ENCODE results near the gene ESYT2. TPM values are rescaled to one million over a fixed set of nuclear protein-coding genes. Genes with fewer than 3 reads are reported as not detected.

The ESYT2 gene
- total and polyA plus RNA-seq, 9 of the 15 experiments (the other 6 are each of a cell fraction or from before 2014, with no cell fraction given): 5.8 to 86.9 (median 64.7) TPM

DNA sequence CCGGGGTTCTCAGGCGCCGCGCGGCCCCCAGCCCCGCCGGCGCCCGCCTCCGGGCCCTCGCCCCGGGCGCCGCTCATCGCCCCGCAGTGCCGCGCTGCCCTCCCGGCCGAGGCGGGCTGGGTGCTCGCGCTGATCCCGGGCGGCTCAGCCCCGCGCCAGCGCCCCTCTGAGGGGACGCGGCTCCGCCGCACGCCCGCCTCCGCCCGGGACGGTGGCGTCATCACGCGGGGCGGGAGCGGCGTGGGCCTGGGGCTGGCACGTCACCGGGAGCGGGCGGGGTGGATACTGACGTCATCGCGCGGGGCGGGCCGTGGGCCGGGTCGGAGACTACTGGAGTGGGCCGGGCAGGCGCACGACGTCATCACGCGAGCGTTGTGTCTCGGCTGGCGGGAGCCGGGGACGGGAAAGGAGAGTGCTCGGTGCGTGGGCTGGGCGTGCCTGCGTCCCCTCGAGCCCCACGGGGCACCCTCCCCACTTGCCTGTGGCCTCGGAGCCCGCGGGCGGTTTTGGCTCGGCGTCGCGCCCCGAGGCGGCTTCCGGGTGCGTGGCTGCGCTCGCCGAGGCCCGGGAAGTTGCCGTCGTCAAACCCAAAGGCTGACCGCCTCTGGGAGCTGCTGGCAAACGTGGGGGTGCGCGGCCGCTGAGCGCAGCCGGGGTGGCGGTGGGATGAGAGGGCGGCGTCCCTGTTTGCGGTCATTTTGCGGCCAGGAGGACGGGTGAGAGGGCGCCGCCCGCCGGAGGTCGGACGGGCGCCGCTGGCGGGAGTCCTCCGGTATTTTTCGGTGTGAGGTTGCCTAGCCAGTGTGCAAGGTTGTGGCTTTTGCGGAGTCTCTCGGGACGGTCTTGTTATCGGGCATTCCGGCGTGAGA is at the start of gene ESYT2 (continued):
- TF ChIP-seq ELF4 (CRISPR knock-in tag; IDR thresholded peaks at IDR 0.05) (peak; percentile 97), ZNF140 (CRISPR knock-in tag; IDR thresholded peaks at IDR 0.05) (no peak), MEF2A (IDR thresholded peaks at IDR 0.05; ENCODE audit: control insufficient read depth, low read depth, low read length) (no peak), PRPF4 (IDR thresholded peaks at IDR 0.05; ENCODE audit: insufficient read depth, low read depth, low read length, poor library complexity, severe bottlenecking) (peak; percentile 85), POLR2G (IDR thresholded peaks at IDR 0.05; ENCODE audit: low read depth, low read length) (peak; percentile 96), ARNT (IDR thresholded peaks at IDR 0.05) (no peak), ELF2 (CRISPR knock-in tag; IDR thresholded peaks at IDR 0.05) (peak; percentile 91), PHF20 (IDR thresholded peaks at IDR 0.05; ENCODE audit: partially characterized antibody) (peak; percentile 90), KDM5B (IDR thresholded peaks at IDR 0.05; ENCODE audit: insufficient replicate concordance, low read depth, low read length) (peak; percentile 81), ZNF143 (CRISPR knock-in tag; IDR thresholded peaks at IDR 0.05) (no peak), SIN3B (IDR thresholded peaks at IDR 0.05; ENCODE audit: low read depth) (peak; percentile 70), POLR2AphosphoS2 (IDR thresholded peaks at IDR 0.05; ENCODE audit: low read length) (peak; percentile 82; the same call in 1 of the 2 replicates), NBN (IDR thresholded peaks at IDR 0.05; ENCODE audit: low read depth) (peak; percentile 96), MIER1 (IDR thresholded peaks at IDR 0.05; ENCODE audit: low read depth) (no peak)
- TF ChIP-seq, protein P1, sequence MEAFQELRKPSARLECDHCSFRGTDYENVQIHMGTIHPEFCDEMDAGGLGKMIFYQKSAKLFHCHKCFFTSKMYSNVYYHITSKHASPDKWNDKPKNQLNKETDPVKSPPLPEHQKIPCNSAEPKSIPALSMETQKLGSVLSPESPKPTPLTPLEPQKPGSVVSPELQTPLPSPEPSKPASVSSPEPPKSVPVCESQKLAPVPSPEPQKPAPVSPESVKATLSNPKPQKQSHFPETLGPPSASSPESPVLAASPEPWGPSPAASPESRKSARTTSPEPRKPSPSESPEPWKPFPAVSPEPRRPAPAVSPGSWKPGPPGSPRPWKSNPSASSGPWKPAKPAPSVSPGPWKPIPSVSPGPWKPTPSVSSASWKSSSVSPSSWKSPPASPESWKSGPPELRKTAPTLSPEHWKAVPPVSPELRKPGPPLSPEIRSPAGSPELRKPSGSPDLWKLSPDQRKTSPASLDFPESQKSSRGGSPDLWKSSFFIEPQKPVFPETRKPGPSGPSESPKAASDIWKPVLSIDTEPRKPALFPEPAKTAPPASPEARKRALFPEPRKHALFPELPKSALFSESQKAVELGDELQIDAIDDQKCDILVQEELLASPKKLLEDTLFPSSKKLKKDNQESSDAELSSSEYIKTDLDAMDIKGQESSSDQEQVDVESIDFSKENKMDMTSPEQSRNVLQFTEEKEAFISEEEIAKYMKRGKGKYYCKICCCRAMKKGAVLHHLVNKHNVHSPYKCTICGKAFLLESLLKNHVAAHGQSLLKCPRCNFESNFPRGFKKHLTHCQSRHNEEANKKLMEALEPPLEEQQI (IDR thresholded peaks at IDR 0.05): peak; percentile 56; the same call in 1 of the 2 replicates
- TF ChIP-seq, protein P2, sequence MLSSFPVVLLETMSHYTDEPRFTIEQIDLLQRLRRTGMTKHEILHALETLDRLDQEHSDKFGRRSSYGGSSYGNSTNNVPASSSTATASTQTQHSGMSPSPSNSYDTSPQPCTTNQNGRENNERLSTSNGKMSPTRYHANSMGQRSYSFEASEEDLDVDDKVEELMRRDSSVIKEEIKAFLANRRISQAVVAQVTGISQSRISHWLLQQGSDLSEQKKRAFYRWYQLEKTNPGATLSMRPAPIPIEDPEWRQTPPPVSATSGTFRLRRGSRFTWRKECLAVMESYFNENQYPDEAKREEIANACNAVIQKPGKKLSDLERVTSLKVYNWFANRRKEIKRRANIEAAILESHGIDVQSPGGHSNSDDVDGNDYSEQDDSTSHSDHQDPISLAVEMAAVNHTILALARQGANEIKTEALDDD (IDR thresholded peaks at IDR 0.05): no peak
- TF ChIP-seq, protein P3, sequence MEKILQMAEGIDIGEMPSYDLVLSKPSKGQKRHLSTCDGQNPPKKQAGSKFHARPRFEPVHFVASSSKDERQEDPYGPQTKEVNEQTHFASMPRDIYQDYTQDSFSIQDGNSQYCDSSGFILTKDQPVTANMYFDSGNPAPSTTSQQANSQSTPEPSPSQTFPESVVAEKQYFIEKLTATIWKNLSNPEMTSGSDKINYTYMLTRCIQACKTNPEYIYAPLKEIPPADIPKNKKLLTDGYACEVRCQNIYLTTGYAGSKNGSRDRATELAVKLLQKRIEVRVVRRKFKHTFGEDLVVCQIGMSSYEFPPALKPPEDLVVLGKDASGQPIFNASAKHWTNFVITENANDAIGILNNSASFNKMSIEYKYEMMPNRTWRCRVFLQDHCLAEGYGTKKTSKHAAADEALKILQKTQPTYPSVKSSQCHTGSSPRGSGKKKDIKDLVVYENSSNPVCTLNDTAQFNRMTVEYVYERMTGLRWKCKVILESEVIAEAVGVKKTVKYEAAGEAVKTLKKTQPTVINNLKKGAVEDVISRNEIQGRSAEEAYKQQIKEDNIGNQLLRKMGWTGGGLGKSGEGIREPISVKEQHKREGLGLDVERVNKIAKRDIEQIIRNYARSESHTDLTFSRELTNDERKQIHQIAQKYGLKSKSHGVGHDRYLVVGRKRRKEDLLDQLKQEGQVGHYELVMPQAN (IDR thresholded peaks at IDR 0.05; ENCODE audit: borderline replicate concordance): peak; percentile 38; the same call in 1 of the 2 replicates
- TF ChIP-seq, protein P4, sequence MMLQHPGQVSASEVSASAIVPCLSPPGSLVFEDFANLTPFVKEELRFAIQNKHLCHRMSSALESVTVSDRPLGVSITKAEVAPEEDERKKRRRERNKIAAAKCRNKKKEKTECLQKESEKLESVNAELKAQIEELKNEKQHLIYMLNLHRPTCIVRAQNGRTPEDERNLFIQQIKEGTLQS (IDR thresholded peaks at IDR 0.05): peak; percentile 100
- TF ChIP-seq, protein P4 (CRISPR knock-in tag; conservative IDR thresholded peaks at IDR 0.05): peak; percentile 74
- TF ChIP-seq, protein P5, sequence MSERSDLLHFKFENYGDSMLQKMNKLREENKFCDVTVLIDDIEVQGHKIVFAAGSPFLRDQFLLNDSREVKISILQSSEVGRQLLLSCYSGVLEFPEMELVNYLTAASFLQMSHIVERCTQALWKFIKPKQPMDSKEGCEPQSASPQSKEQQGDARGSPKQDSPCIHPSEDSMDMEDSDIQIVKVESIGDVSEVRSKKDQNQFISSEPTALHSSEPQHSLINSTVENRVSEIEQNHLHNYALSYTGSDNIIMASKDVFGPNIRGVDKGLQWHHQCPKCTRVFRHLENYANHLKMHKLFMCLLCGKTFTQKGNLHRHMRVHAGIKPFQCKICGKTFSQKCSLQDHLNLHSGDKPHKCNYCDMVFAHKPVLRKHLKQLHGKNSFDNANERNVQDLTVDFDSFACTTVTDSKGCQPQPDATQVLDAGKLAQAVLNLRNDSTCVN (CRISPR knock-in tag; IDR thresholded peaks at IDR 0.05): peak; percentile 79; the same call in 1 of the 2 replicates

Data from K562 (cell line).